ENCODE results near the gene LPAR5.

LPAR5 gene

GRCh38 chr12:6635856-6636531 lies at the start of gene LPAR5:
Gene LPAR5, minus strand, starts transcription at chr12:6635959. Its CDS starts 14,711 bp downstream, at chr12:6621248.
- DNase-seq (ENCODE audit: low read depth in 2 of 3, low spot score in 2 of 3): no peak

- peak in 1 of 3 experiments; percentile 27 for DNase-seq (ENCODE audit: low read depth in 2 of 3, low spot score in 2 of 3)
Observed at GRCh38 chr12:6684609-6685008, 48.9 kb upstream of the LPAR5 start.

- DNase-seq (ENCODE audit: low read depth in 2 of 3, low spot score in 2 of 3): no peak
Observed at GRCh38 chr12:6676962-6677361, 41.2 kb upstream of the LPAR5 start.

GRCh38 chr12:6672143-6672542 lies 36.4 kb upstream of the LPAR5 start:
- no peak for DNase-seq (ENCODE audit: low read depth in 2 of 3, low spot score in 2 of 3)

- no peak for DNase-seq (ENCODE audit: low read depth in 2 of 3, low spot score in 2 of 3)
Observed at GRCh38 chr12:6667559-6668210, 31.9 kb upstream of the LPAR5 start.

GRCh38 chr12:6666211-6666610 lies 30.5 kb upstream of the LPAR5 start:
- no peak for DNase-seq (ENCODE audit: low read depth in 2 of 3, low spot score in 2 of 3)

- DNase-seq (ENCODE audit: low read depth in 2 of 3, low spot score in 2 of 3): no peak
Observed at GRCh38 chr12:6664902-6665301, 29.1 kb upstream of the LPAR5 start.

- DNase-seq (ENCODE audit: low read depth in 2 of 3, low spot score in 2 of 3): peak; percentile 79 to 91 (median 88)
Observed at GRCh38 chr12:6662906-6663742, 27.4 kb upstream of the LPAR5 start, which contains the start of gene ING4. Gene ING4, minus strand, starts transcription at chr12:6663119. Its CDS starts 18 bp downstream, at chr12:6663101.

GRCh38 chr12:6662602-6662905 lies 26.8 kb upstream of the LPAR5 start:
- no peak for DNase-seq (ENCODE audit: low read depth in 2 of 3, low spot score in 2 of 3)

GRCh38 chr12:6653987-6654386 lies 18.2 kb upstream of the LPAR5 start:
- no peak for DNase-seq (ENCODE audit: low read depth in 2 of 3, low spot score in 2 of 3)

- no peak for DNase-seq (ENCODE audit: low read depth in 2 of 3, low spot score in 2 of 3)
Observed at GRCh38 chr12:6653342-6653741, 17.6 kb upstream of the LPAR5 start.

GRCh38 chr12:6652391-6652790 lies 16.6 kb upstream of the LPAR5 start:
- DNase-seq (ENCODE audit: low read depth in 2 of 3, low spot score in 2 of 3): no peak

GRCh38 chr12:6650832-6651231 lies 15.1 kb upstream of the LPAR5 start:
- no peak for DNase-seq (ENCODE audit: low read depth in 2 of 3, low spot score in 2 of 3)

- no peak for DNase-seq (ENCODE audit: low read depth in 2 of 3, low spot score in 2 of 3)
Observed at GRCh38 chr12:6647083-6647604, 11.4 kb upstream of the LPAR5 start, which contains the start of gene ACRBP. Gene ACRBP, minus strand, starts transcription at chr12:6647432. Its CDS starts 66 bp downstream, at chr12:6647366.

GRCh38 chr12:6646276-6647082 lies 10.7 kb upstream of the LPAR5 start:
- no peak for DNase-seq (ENCODE audit: low read depth in 2 of 3, low spot score in 2 of 3)

- no peak for DNase-seq (ENCODE audit: low read depth in 2 of 3, low spot score in 2 of 3)
Observed at GRCh38 chr12:6644903-6645302, 9.1 kb upstream of the LPAR5 start.

GRCh38 chr12:6644257-6644596 lies 8.5 kb upstream of the LPAR5 start:
- no peak for DNase-seq (ENCODE audit: low read depth in 2 of 3, low spot score in 2 of 3)

- no peak for DNase-seq (ENCODE audit: low read depth in 2 of 3, low spot score in 2 of 3)
Observed at GRCh38 chr12:6643569-6644256, 8.0 kb upstream of the LPAR5 start.

- DNase-seq (ENCODE audit: low read depth in 2 of 3, low spot score in 2 of 3): no peak
Observed at GRCh38 chr12:6641131-6641530, 5.4 kb upstream of the LPAR5 start.

GRCh38 chr12:6640497-6640896 lies 4.7 kb upstream of the LPAR5 start:
- no peak for DNase-seq (ENCODE audit: low read depth in 2 of 3, low spot score in 2 of 3)
